ENCODE data around the gene VSX1. TPM values are rescaled to one million over a fixed set of nuclear protein-coding genes. Genes with fewer than 3 reads are reported as not detected.

The VSX1 gene
- total and polyA plus RNA-seq, 2 of the 4 experiments (the other 2 are of a cell fraction), result not detected

GRCh38 chr20:25051386-25052155 lies 30.4 kb downstream of the VSX1 start (continued):
- TF ChIP-seq BHLHE40 (IDR thresholded peaks at IDR 0.05; ENCODE audit: low read depth, low read length), result no peak

DNA sequence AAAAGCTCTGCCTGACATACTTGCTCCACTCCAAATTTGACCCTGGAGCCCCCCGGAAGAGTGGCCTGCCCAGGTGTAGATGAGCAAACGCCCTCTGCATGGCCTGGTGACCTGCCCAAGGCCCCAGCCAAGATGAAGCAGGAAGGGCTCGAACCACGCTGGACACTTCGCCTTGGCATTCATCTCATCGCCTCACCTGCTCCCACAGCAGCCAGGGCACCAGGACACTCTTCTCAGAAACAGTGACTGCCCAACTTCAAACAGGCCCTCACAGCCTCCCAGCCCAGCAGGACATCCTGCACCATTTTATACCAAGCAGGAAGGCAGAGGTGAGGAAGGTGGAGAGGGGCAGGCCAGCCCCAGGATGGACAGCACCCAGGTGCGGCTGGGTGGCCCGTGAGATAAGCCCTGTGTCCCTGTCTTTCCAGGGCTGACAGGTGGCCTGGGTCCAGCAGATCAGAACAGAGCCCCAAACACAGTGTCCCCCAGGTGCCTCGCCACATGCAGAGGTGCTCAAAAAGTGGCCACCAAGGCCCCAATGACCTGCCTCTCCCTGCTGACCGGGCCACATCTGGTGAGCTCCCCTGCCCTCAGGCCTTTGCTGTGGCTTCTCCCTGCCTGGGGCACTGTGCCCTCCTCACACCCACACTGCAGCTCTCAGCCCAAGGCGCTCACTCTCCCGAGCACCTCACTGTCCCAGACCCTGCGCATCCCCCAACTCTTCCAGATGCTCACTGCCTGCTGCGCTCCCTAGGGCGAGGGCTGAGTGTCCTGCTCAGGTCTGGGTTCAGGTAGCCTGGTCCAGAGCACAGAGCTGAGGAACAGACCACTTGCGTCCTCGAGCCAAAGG lies 31.2 kb downstream of the VSX1 start:
- no peak overlapping the region for H3K18ac ChIP-seq (ENCODE audit: low read depth, low read length)
- no peak overlapping the region for H3K14ac ChIP-seq (replicated peaks; ENCODE audit: low read depth, low read length)
- intact Hi-C loops (cut with micrococcal nuclease) (no loop called here), in situ Hi-C loops (cut with MboI; ENCODE audit: low sequenced_read_pairs) (no loop called here), dilution Hi-C loops (cut with HindIII; ENCODE audit: low sequenced_read_pairs, unreplicated experiment) (no loop called here)
- no TSS peak for BruUV-seq (replicated peaks)
- H4K91ac ChIP-seq (ENCODE audit: insufficient read depth, low read depth, low read length), result no peak overlapping the region
- no peaks in the 10 kb centered on the region for H3K79me1 ChIP-seq (ENCODE audit: low read depth in 1 of 2, low read length in 2 of 2)
- POLR2A ChIA-PET (ENCODE audit: unreplicated experiment), result no interaction called here
- H3K4me3 ChIP-seq (ENCODE audit: insufficient read depth, low read depth, low read length), result no peak overlapping the region
- H2BK5ac ChIP-seq (ENCODE audit: low read depth, low read length, poor library complexity, severe bottlenecking), result no peak overlapping the region
- no peak overlapping the region for H2AK9ac ChIP-seq (replicated peaks; ENCODE audit: low read depth, low read length, poor library complexity)
- no peak overlapping the region for H4K5ac ChIP-seq (ENCODE audit: low read depth, low read length)
- H4K8ac ChIP-seq (ENCODE audit: low read depth in 2 of 2, low read length in 2 of 2), result no peak overlapping the region
- no peak overlapping the region for H2BK20ac ChIP-seq (ENCODE audit: low read depth, low read length)
- H3K9me1 ChIP-seq (ENCODE audit: insufficient read depth, low read length), result 0 out of 2 replicates have a peak, but pooled peaks cover 2% of the 10 kb centered on the region
- ATAC-seq (ENCODE audit: low read depth) (no peak), DNase-seq (no peak)
- CTCF ChIA-PET, result no interaction called here
- no peak overlapping the region for H3K9ac ChIP-seq (ENCODE audit: low read depth, low read length)
- peaks cover 29% of the 10 kb centered on the region; the same call in 1 of the 2 replicates for H3K27me3 ChIP-seq (ENCODE audit: control insufficient read depth, insufficient read depth, low read length)
- no peak overlapping the region for H2AFZ ChIP-seq (replicated peaks; ENCODE audit: low read length, poor library complexity)
- H3K4ac ChIP-seq (ENCODE audit: low read depth, low read length), result no peak overlapping the region
- H3K9me3 ChIP-seq (ENCODE audit: control insufficient read depth, insufficient read depth, low read length), result no peaks in the 10 kb centered on the region
- no peaks in the 10 kb centered on the region for H3K36me3 ChIP-seq (ENCODE audit: control insufficient read depth, insufficient read depth, low read length)
- no peak overlapping the region for H2AK5ac ChIP-seq (ENCODE audit: low read depth, low read length)
- no peak overlapping the region for H2BK120ac ChIP-seq (ENCODE audit: low read depth, low read length)
- no peak overlapping the region for H3K23ac ChIP-seq (ENCODE audit: low read depth, low read length)
- 0 out of 2 replicates have a peak, but pooled peaks cover 7% of the 10 kb centered on the region for H4K20me1 ChIP-seq (ENCODE audit: insufficient read depth, low read length)
- no peak overlapping the region for H3K56ac ChIP-seq (ENCODE audit: extremely low read depth, insufficient read depth, low read length)
- H2BK15ac ChIP-seq (ENCODE audit: low read depth, low read length), result no peak overlapping the region
- H3K27ac ChIP-seq (ENCODE audit: insufficient read depth, low read length), result no peak overlapping the region
- WGBS, 2 experiments (ENCODE audit: extremely low coverage in 2 of 2, insufficient read length in 1 of 2), result 77% methylated on average over 10 of the region's 17 CpGs; no CpG with 5 or more reads in 1 of the 2 experiments
- no peak overlapping the region for H3K4me2 ChIP-seq (ENCODE audit: low read depth, low read length)
- no peak for TF ChIP-seq CEBPB (IDR thresholded peaks at IDR 0.05; ENCODE audit: low read depth, low read length)
- peaks cover 3% of the 10 kb centered on the region; the same call in 1 of the 2 replicates for H3K4me1 ChIP-seq (ENCODE audit: control insufficient read depth, insufficient read depth, low read length)

Data from IMR-90 (cell line).